GM12878 (cell line): Measurements from ENCODE around the gene TRPM8. TPM values are rescaled to one million over a fixed set of nuclear protein-coding genes. Genes with fewer than 3 reads are reported as not detected.

Experiments used
- ATAC-seq: fragments of 200-7000 bp; cut with Tn5 transposase; 3 replicates; pipeline ENCODE4 v1.9.1; 2020; ENCODE audit warnings: mild to moderate bottlenecking, moderate library complexity
- BruUV-seq: library from RNA; stranded (reverse); fragments of 400-500 nt; replicated peaks from 2 replicates; lab custom pipeline; 2021; lab: Mats Ljungman, UMichigan
- CTCF ChIA-PET: fragments of 300-600 bp; sonication (Branson Sonifier 250); formaldehyde crosslinking; extraction: SDS; loops from one replicate; lab custom pipeline; 2021; ENCODE audit warnings: inconsistent platforms; lab: Yijun Ruan, JAX
- POLR2A ChIA-PET: fragments of 350-600 bp; formaldehyde crosslinking; extraction: SDS; loops from one replicate; lab custom pipeline; 2021; ENCODE audit warnings: inconsistent platforms; lab: Charles Lee
- RAD21 ChIA-PET: fragments of 300-600 bp; sonication (Branson Sonifier 250); formaldehyde crosslinking; loops from one replicate; lab custom pipeline; 2023; ENCODE audit warnings: antibody characterized with exemption; ENCODE audit not compliant: unreplicated experiment; lab: Charles Lee
- SMC1A ChIA-PET: fragments of 300-600 bp; sonication (Branson Sonifier 250); formaldehyde crosslinking; loops from one replicate; lab custom pipeline; 2023; ENCODE audit not compliant: unreplicated experiment, uncharacterized antibody; lab: Charles Lee
- DNase-seq: peaks from one replicate; pipeline ENCODE4 v3.0.0-alpha.2; 2011; ENCODE audit warnings: low read depth, low spot score
- FAIRE-seq: peaks from 3 replicates; lab custom pipeline; 2011; peaks lifted over from hg19 to GRCh38; lab: Jason Lieb, UNC
- H2AFZ ChIP-seq: 2 replicates; pipeline ENCODE4 v1.6.0; 2011; ENCODE audit warnings: low read depth, low read length, control low read depth; ENCODE audit not compliant: control insufficient read depth
- H3K27ac ChIP-seq: 2 replicates; pipeline ENCODE4 v1.5.1; 2011; ENCODE audit warnings: control low read depth; ENCODE audit not compliant: control insufficient read depth, insufficient read depth
- H3K27me3 ChIP-seq, 2 experiments: replicated peaks in 1 of 2; 2 replicates each; pipeline versions ENCODE4 v1.6.0 to v1.6.1; 2011; ENCODE audit warnings: low read length in 1 of 2; ENCODE audit not compliant: control insufficient read depth in 2 of 2, insufficient read depth in 2 of 2
- H3K36me3 ChIP-seq, 2 experiments: 2 replicates each; pipeline ENCODE4 v1.5.1; 2011; ENCODE audit warnings: low read length in 1 of 2; ENCODE audit not compliant: control insufficient read depth in 2 of 2, insufficient read depth in 2 of 2
- H3K4me1 ChIP-seq: 2 replicates; pipeline ENCODE4 v1.6.1; 2011; ENCODE audit warnings: mild to moderate bottlenecking, low read length, moderate library complexity, mixed read lengths; ENCODE audit not compliant: control insufficient read depth, insufficient read depth
- H3K4me2 ChIP-seq: 2 replicates; pipeline ENCODE4 v1.6.0; 2011; ENCODE audit warnings: control low read depth; ENCODE audit not compliant: control insufficient read depth, insufficient read depth
- H3K4me3 ChIP-seq: fragments of 200-600 bp; sonication (generic); 2 replicates; pipeline ENCODE4 v1.5.1; 2016
- H3K79me2 ChIP-seq: 2 replicates; pipeline ENCODE4 v1.6.0; 2011; ENCODE audit warnings: low read length; ENCODE audit not compliant: control insufficient read depth, insufficient read depth
- H3K9ac ChIP-seq: 2 replicates; pipeline ENCODE4 v1.8.0; 2011; ENCODE audit warnings: low read length, control low read depth, mixed read lengths; ENCODE audit not compliant: control insufficient read depth, insufficient read depth
- H3K9me3 ChIP-seq: replicated peaks from 3 replicates; pipeline ENCODE4 v1.5.1; 2011; ENCODE audit warnings: mild to moderate bottlenecking, low read length; ENCODE audit not compliant: control insufficient read depth, insufficient read depth
- H4K20me1 ChIP-seq: 2 replicates; pipeline ENCODE4 v1.6.0; 2011; ENCODE audit not compliant: control insufficient read depth, insufficient read depth
- CBX5 ChIP-seq: sonication (generic); IDR thresholded peaks from 2 replicates; pipeline ENCODE4 v1.6.1; 2016; ENCODE audit warnings: low read depth, moderate library complexity, mild to moderate bottlenecking, inconsistent platforms
- HDGF ChIP-seq: fragments of 450-650 bp; IDR thresholded peaks from 2 replicates; pipeline ENCODE4 v1.6.1; 2016; ENCODE audit warnings: antibody characterized with exemption
- MYB ChIP-seq: fragments of 150-350 bp; IDR thresholded peaks from 2 replicates; pipeline ENCODE4 v1.6.1; 2014; ENCODE audit warnings: mild to moderate bottlenecking, low read depth, low read length, borderline replicate concordance
- MYC ChIP-seq: IDR thresholded peaks from 2 replicates; pipeline ENCODE4 v1.6.1; 2011; ENCODE audit warnings: mild to moderate bottlenecking, low read length, moderate library complexity, inconsistent platforms; ENCODE audit not compliant: insufficient read depth, insufficient replicate concordance, insufficient read length, severe bottlenecking
- PML ChIP-seq: IDR thresholded peaks from 2 replicates; pipeline ENCODE4 v1.6.1; 2012; ENCODE audit warnings: low read length, inconsistent platforms
- POLR2A ChIP-seq: IDR thresholded peaks from 2 replicates; pipeline ENCODE4 v1.6.1; 2011; ENCODE audit warnings: low read depth, mild to moderate bottlenecking, low read length
- RBBP5 ChIP-seq: fragments of 200-600 bp; sonication (generic); conservative IDR thresholded peaks from 2 replicates; pipeline ENCODE4 v1.6.1; 2016
- SMARCA5 ChIP-seq: fragments of 450-650 bp; IDR thresholded peaks from 2 replicates; pipeline ENCODE4 v1.6.1; 2017; ENCODE audit warnings: mild to moderate bottlenecking
- TARDBP ChIP-seq: IDR thresholded peaks from 2 replicates; pipeline ENCODE4 v1.6.1; 2016; ENCODE audit warnings: borderline replicate concordance
- WRNIP1 ChIP-seq: IDR thresholded peaks from 2 replicates; pipeline ENCODE4 v1.6.1; 2011; ENCODE audit warnings: low read depth, low read length, improper control_type of control experiment, borderline replicate concordance
- ZSCAN29 ChIP-seq: fragments of 450-650 bp; IDR thresholded peaks from 2 replicates; pipeline ENCODE4 v1.6.1; 2017; ENCODE audit warnings: mild to moderate bottlenecking, moderate library complexity
- WGBS: methylation state at CpG from one replicate; pipeline ENCODE4 v1.1.6; 2016; ENCODE audit warnings: low lambda C conversion rate; ENCODE audit not compliant: insufficient replicate concordance, insufficient coverage; ENCODE audit errors: missing lambda C conversion rate; 5-methylcytosine and 5-hydroxymethylcytosine counted together
- in situ Hi-C: fragments of 300-500 bp; cut with MboI; formaldehyde crosslinking; loops from 9 replicates; pipeline ENCODE4 v1.14.3; 2018; ENCODE audit warnings: mixed read lengths
- intact Hi-C: fragments of 100-400 bp; cut with micrococcal nuclease; formaldehyde crosslinking; loops from one replicate; pipeline ENCODE4 v1.14.2; 2022; ENCODE audit not compliant: unreplicated experiment
- polyA plus RNA-seq, 11 experiments: library from polyadenylated mRNA; depleted of rRNA in 4 of 11; unstranded in 6 of 11; stranded (reverse) in 5 of 11; fragments of >200 nt; fragmentation: Nextera tagmentation in 4 of 11; fragmentation: Illumina TruSeq in 1 of 11; extraction: Ambion mirVana in 4 of 11; extraction: Trizol in 1 of 11; gene quantifications; 1 replicate in 1 of 11; 2 replicates in 10 of 11; pipeline versions ENCODE4 v1.2.1 to v1.2.3, GENCODE V29; 2011 to 2016; ENCODE audit warnings: inconsistent platforms in 2 of 11, missing spikeins in 2 of 11, low read depth in 1 of 11
- total RNA-seq, 4 experiments: library from RNA; depleted of rRNA in 3 of 4; stranded (reverse); fragments of >200 nt in 3 of 4; fragmentation: Illumina TruSeq in 1 of 4; extraction: Trizol in 1 of 4; gene quantifications; 2 replicates each; pipeline versions ENCODE4 v1.2.1 to v1.2.3, GENCODE V29; 2013 to 2021
- TF ChIP-seq, protein P1 (sequence below): IDR thresholded peaks from 2 replicates; pipeline ENCODE4 v1.6.1; 2012; ENCODE audit warnings: low read depth, low read length, improper control_type of control experiment
- TF ChIP-seq, protein P2 (sequence below): fragments of 450-650 bp; IDR thresholded peaks from 2 replicates; pipeline ENCODE4 v1.6.1; 2016; ENCODE audit warnings: mild to moderate bottlenecking
- TF ChIP-seq, protein P3 (sequence below): fragments of 450-650 bp; formaldehyde crosslinking; IDR thresholded peaks from 2 replicates; pipeline ENCODE4 v1.5.0; 2022; ENCODE audit warnings: mild to moderate bottlenecking, missing genetic modification characterization

The TRPM8 gene
- total and polyA plus RNA-seq, 10 of the 15 experiments (the other 5 are each of a cell fraction or from before 2014, with no cell fraction given), result 3.9 TPM; not detected in 9

DNA sequence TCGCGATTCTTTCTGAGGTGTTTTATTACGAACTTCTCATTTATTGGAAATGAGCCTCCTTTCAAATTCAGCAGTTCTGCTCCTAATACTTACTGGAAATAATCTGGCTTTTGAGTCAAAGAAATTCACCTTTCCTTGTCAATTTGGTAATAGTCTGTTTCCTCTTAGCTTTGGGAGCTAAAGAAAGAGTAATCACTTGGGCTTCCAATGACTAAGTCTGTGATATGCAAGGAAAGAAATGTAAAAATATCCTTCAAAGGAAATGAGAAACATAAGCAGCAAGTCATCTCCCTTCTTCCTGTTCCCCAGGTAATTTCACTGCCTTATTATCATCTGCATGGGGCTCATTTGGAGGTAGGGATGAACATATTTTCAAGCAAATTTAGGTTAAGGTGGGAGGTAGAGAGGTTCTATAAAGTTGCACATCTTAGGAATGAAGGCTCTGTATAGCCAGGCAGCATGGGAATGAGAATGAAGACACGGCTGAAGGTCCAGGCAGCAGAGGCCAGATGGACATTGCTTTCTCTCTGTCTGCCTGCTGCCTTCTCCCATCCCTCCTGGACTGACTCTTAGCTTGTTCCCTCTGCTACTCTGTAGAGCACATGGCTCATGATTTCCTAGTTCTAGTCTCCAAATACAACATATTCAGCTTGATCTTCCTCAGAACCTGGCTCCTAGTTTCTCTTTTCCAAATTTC lies 134.3 kb downstream of the TRPM8 start:
- TF ChIP-seq WRNIP1 (no peak), MYB (no peak), CBX5 (no peak), RBBP5 (no peak), TARDBP (no peak), PML (no peak), HDGF (no peak), POLR2A (no peak), MYC (no peak), ZSCAN29 (no peak), SMARCA5 (no peak)
- TF ChIP-seq, protein P1, sequence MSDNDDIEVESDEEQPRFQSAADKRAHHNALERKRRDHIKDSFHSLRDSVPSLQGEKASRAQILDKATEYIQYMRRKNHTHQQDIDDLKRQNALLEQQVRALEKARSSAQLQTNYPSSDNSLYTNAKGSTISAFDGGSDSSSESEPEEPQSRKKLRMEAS, result no peak
- TF ChIP-seq, protein P2, sequence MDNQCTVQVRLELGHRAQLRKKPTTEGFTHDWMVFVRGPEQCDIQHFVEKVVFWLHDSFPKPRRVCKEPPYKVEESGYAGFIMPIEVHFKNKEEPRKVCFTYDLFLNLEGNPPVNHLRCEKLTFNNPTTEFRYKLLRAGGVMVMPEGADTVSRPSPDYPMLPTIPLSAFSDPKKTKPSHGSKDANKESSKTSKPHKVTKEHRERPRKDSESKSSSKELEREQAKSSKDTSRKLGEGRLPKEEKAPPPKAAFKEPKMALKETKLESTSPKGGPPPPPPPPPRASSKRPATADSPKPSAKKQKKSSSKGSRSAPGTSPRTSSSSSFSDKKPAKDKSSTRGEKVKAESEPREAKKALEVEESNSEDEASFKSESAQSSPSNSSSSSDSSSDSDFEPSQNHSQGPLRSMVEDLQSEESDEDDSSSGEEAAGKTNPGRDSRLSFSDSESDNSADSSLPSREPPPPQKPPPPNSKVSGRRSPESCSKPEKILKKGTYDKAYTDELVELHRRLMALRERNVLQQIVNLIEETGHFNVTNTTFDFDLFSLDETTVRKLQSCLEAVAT, result no peak
- TF ChIP-seq, protein P3, sequence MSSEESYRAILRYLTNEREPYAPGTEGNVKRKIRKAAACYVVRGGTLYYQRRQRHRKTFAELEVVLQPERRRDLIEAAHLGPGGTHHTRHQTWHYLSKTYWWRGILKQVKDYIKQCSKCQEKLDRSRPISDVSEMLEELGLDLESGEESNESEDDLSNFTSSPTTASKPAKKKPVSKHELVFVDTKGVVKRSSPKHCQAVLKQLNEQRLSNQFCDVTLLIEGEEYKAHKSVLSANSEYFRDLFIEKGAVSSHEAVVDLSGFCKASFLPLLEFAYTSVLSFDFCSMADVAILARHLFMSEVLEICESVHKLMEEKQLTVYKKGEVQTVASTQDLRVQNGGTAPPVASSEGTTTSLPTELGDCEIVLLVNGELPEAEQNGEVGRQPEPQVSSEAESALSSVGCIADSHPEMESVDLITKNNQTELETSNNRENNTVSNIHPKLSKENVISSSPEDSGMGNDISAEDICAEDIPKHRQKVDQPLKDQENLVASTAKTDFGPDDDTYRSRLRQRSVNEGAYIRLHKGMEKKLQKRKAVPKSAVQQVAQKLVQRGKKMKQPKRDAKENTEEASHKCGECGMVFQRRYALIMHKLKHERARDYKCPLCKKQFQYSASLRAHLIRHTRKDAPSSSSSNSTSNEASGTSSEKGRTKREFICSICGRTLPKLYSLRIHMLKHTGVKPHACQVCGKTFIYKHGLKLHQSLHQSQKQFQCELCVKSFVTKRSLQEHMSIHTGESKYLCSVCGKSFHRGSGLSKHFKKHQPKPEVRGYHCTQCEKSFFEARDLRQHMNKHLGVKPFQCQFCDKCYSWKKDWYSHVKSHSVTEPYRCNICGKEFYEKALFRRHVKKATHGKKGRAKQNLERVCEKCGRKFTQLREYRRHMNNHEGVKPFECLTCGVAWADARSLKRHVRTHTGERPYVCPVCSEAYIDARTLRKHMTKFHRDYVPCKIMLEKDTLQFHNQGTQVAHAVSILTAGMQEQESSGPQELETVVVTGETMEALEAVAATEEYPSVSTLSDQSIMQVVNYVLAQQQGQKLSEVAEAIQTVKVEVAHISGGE (CRISPR knock-in tag), result no peak
- FAIRE-seq, result no peak
- no peak for ATAC-seq
- Histone ChIP-seq H3K9me3 (no peaks in the 10 kb centered on the region), H3K79me2 (no peaks in the 10 kb centered on the region), H4K20me1 (no peaks in the 10 kb centered on the region), H2AFZ (no peak overlapping the region), H3K27me3 (peaks cover 0 to 3% of the 10 kb centered on the region in 2 experiments; a peak in 3 of 4 replicates), H3K4me1 (no peaks in the 10 kb centered on the region), H3K27ac (no peak overlapping the region), H3K9ac (no peak overlapping the region), H3K4me2 (no peak overlapping the region), H3K36me3 (no peaks in the 10 kb centered on the region), H3K4me3 (no peak overlapping the region)
- no TSS peak for BruUV-seq
- intact Hi-C loops (no loop called here), in situ Hi-C loops (no loop called here)
- WGBS, result 35% methylated on average over 4 of the region's 4 CpGs
- SMC1A ChIA-PET, result no interaction called here
- RAD21 ChIA-PET, result no interaction called here
- CTCF ChIA-PET, result no interaction called here
- no peak for DNase-seq
- POLR2A ChIA-PET, result no interaction called here
